Limb (tissue), 2 donors: ENCODE results near the gene ELMO3.

Source experiments
- DNase-seq, 2 donors: peaks; one replicate each; pipeline ENCODE4 v3.0.0-alpha.2; 2016; ENCODE audit errors: extremely low spot score in 2 of 2

ELMO3 gene

GRCh38 chr16:67181346-67181745, 17.6 kb upstream of the ELMO3 start:
- DNase-seq: no peak

- DNase-seq: no peak
These were observed 16.6 kb upstream of the ELMO3 start for GRCh38 chr16:67182288-67182687.

DNA sequence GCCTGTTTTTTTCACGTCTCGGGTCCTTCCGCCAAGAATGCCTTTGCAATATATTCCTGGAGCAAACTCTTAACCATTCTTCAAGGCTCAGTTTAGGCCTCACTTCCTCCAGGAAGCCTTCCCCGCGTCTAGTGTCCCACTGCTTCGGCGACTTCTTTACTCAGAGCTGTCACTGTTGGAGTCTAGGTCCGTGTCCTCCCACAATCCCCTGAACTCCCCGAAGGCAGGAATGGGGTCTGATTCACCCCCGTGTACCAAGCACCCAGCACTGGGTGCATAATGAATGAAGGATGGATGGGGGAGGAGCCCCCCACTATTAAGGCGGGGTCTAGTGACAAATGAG, 15.7 kb upstream of the ELMO3 start:
- DNase-seq: no peak

GRCh38 chr16:67183627-67184452, 15.1 kb upstream of the ELMO3 start, which contains the start of gene MATCAP1:
TSS of gene MATCAP1 (minus strand) at chr16:67183963. CDS start at chr16:67180610, 3,353 bp downstream.
- DNase-seq: peak; percentile 97 to 99

DNA sequence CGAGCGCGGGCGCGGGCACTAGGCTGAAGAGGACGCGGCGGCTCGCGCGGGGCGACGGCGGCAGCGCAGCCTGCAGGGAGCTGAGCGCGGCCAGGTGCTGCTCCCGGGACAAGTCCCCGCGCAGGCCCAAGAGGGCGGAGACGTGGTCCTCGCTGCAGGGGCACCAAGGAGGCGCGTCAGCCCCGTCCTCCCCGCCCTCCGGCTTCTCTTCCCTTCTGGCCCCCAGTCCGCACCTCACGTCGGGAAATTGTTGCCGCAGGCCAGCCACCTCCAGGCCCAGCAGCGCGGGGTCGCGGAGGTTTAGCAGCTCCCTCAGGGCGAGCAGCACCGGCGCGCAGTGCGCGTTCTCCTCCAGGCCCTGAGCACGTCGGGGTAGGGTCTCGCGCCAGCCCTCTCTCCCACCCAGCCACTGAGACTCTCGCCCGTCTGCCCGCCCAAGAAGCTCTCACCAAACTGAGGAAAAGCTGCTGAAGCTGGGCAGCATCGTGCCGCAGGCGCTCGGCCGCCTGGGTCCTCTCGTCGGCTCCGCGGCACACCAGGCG, 14.4 kb upstream of the ELMO3 start:
- DNase-seq: no peak

DNA sequence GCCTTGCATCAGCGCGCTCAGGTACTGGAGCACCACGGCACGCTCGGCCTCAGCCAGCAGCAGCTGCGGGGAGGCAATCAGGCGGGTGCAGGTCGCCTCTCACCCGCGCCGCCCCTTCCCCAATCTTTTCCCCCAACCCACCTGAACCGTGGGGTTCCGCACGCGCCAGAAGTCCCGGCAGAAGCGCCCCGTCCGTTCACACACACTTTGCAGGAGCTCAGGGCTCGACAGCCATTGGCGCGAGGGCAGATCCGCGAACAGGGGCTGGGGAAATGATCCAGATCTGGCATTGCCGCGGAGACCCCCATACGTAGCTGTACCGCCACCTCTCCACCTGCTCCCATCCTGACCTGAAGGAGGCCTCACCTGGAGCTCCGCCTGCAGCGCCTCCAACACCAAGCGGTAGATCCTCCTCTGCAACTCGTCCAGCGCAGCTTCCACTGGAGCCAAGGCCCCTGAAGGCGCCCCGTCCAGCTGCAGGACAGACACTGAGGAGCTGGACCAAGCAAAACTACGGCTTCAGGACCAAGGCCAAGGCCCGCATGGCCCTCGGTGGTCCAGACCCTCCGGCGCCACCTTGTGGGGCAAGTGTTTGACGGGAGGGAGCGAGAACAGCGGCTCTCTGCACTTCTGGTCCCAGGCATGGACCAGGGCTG, 13.8 kb upstream of the ELMO3 start:
- DNase-seq: peak; percentile 84 to 93

GRCh38 chr16:67185651-67186134, 13.2 kb upstream of the ELMO3 start:
- DNase-seq: no peak

DNA sequence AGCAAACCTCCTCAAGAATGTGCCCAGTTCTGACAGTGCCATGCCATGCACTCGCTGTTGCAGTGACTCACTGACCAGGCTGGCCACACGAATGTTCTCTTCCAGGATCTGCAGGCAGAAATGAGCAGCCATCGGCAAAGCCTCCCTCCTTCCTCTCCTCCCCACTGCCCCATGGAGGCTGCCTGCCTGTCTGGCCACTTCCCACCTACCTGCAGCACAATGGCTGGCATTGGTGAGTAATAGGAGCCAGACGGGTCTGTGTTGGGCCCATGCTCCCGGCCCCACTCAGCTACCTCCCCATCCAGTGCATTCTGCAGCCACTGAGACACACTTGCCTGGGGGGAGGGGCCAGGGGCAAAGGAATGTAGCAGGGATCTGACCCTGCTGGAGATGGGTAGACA, 12.4 kb upstream of the ELMO3 start:
- no peak for DNase-seq

DNA sequence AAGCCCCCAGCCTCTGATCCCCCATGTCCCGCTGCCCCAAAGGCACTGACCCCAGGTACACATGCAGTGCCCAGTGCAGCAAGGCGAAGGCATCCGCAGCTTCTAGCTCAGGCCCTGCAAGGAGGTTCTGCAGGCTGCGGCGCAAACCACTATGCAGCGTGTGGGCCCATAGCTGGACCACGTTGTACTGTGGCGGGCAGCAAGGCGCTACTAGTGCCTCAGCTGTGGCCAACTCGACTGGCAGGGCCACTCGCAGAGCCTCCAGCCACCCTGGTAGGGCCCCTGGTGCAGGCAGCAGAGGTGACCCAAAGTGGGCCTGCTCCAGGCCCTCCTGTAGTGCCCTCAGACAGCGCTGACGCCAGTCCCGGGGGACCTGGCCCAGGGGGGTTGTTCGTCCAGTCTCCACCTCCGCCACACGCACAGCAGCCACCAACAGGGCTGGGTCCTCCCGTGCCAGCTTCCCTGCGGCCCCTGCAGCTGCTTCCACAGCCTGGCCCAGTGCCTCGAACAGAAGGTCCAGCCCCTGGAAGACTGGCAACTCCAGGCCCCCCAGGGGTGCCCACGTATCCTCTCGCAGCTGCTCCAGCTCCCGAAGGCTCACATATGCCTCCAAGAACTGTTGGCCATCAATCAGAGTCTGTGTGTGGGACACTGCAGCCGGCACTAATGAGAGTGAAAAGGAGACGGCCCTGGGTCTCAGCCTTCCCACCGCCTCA, 11.6 kb upstream of the ELMO3 start:
- DNase-seq: no peak

DNA sequence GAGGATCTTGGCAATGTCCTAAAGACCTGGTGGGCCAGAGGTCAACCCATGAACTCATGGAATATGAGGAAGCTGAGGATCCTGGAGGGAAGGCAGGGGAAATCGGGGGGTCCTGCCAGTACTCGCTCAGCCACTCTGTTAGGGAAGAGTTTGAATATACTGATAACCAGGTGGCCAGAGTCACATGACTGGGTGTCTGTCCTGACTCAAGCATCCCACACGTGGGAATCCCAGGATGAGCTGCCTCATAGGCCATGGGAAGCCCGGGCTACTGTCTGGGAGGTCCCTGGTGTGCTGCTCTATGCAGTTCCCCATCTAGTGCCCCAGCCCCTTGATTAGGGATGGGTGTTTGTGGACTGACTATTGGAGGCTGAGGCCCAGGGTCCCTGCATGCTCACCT, 10.6 kb upstream of the ELMO3 start:
- DNase-seq: no peak

DNA sequence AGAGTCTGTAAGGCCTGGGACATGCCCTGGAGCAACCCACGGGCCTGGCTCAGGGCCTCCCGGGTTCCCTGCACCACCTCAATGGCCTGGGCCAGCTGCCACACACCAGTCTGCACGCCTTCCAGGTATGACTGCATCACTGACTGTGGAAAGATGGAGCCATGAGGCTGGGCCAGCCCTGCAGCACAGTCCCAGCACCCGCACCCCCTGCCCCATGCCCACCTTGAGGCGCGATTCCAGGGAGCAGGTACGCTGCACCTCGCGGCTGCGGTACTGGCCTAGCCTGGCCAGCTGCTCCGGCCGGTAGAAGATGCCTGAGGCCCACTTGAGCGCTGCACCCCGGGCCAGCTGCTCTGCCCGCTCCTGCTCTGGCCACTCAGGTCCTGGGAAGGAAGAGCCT, 10.1 kb upstream of the ELMO3 start:
- no peak for DNase-seq

GRCh38 chr16:67190041-67190440, 8.9 kb upstream of the ELMO3 start, which contains the start of gene EXOC3L1:
TSS of gene EXOC3L1 (minus strand) at chr16:67190136. CDS start at chr16:67189676, 460 bp downstream.
- DNase-seq: no peak

- no peak for DNase-seq
These were observed 8.2 kb upstream of the ELMO3 start for GRCh38 chr16:67190448-67191399.

- DNase-seq: no peak
These were observed 7.4 kb upstream of the ELMO3 start for GRCh38 chr16:67191411-67191994.

GRCh38 chr16:67191995-67192681, 6.8 kb upstream of the ELMO3 start, which contains the start of gene E2F4:
TSS of gene E2F4 (plus strand) at chr16:67192155. CDS start at chr16:67192228, 73 bp downstream.
- DNase-seq: peak; percentile 92 to 93

DNA sequence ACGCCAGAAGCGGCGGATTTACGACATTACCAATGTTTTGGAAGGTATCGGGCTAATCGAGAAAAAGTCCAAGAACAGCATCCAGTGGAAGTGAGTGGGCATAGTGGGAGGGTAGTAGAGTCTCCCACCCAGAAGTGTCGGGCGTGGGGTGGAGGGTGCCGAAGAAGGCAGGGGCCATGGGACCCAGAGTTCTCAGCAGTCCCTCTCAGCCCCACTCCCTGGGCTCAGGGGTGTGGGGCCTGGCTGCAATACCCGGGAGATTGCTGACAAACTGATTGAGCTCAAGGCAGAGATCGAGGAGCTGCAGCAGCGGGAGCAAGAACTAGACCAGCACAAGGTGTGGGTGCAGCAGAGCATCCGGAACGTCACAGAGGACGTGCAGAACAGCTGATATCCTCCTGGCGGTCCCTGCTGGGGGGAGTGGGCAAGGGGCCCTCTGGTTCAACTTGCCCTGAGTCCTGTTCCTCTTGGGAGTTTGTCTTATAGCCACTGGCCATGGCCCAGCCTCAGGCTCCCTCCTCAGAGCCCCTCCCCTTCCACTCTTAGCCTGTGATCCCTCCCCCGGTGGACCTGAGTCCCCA, 6.1 kb upstream of the ELMO3 start:
- no peak for DNase-seq

GRCh38 chr16:67193536-67193935, 5.4 kb upstream of the ELMO3 start:
- no peak for DNase-seq

DNA sequence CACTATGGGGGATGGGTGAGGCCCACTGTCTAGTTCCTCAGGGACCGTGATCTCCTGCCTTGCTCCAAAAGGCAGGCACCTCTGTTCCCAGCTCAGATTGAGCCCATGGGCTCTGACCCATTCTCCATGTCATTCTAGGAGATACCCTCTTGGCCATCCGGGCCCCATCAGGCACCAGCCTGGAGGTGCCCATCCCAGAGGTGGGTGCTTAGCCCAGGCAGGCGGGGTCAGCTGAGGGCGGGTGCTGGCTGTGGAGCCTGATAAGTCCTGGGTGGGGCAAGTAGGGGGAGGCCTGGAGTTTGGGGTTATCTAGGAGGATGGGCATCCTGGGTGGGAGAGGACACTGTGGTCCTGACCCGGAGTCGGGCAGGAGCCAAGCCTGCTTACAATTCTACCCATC, 4.7 kb upstream of the ELMO3 start:
- DNase-seq: no peak

DNA sequence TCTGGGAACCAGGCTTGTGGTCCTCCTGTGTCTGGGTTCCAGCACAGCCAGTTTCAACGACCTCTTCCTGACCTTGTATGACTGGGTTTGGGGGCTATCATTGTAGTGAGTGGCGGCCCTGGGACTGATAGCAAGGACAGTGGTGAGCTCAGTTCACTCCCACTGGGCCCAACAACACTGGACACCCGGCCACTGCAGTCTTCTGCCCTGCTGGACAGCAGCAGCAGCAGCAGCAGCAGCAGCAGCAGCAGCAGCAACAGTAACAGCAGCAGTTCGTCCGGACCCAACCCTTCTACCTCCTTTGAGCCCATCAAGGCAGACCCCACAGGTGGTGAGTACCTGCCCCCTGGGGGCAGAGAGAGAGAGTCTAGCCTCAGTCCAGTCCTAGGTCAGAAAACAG, 3.3 kb upstream of the ELMO3 start:
- DNase-seq: no peak
